GM12878 (cell line): ENCODE data around the gene C2orf92. TPM values are rescaled to one million over a fixed set of nuclear protein-coding genes. Genes with fewer than 3 reads are reported as not detected.

ENCODE experiments used
- ATAC-seq: fragments of 200-7000 bp; cut with Tn5 transposase; 3 replicates; pipeline ENCODE4 v1.9.1; 2020; ENCODE audit warnings: mild to moderate bottlenecking, moderate library complexity
- BruUV-seq: library from RNA; stranded (reverse); fragments of 400-500 nt; replicated peaks from 2 replicates; lab custom pipeline; 2021; lab: Mats Ljungman, UMichigan
- CTCF ChIA-PET: fragments of 300-600 bp; sonication (Branson Sonifier 250); formaldehyde crosslinking; extraction: SDS; loops from one replicate; lab custom pipeline; 2021; ENCODE audit warnings: inconsistent platforms; lab: Yijun Ruan, JAX
- POLR2A ChIA-PET: fragments of 350-600 bp; formaldehyde crosslinking; extraction: SDS; loops from one replicate; lab custom pipeline; 2021; ENCODE audit warnings: inconsistent platforms; lab: Charles Lee
- RAD21 ChIA-PET: fragments of 300-600 bp; sonication (Branson Sonifier 250); formaldehyde crosslinking; loops from one replicate; lab custom pipeline; 2023; ENCODE audit warnings: antibody characterized with exemption; ENCODE audit not compliant: unreplicated experiment; lab: Charles Lee
- SMC1A ChIA-PET: fragments of 300-600 bp; sonication (Branson Sonifier 250); formaldehyde crosslinking; loops from one replicate; lab custom pipeline; 2023; ENCODE audit not compliant: unreplicated experiment, uncharacterized antibody; lab: Charles Lee
- DNase-seq: peaks from one replicate; pipeline ENCODE4 v3.0.0-alpha.2; 2011; ENCODE audit warnings: low read depth, low spot score
- FAIRE-seq: peaks from 3 replicates; lab custom pipeline; 2011; peaks lifted over from hg19 to GRCh38; lab: Jason Lieb, UNC
- H2AFZ ChIP-seq: 2 replicates; pipeline ENCODE4 v1.6.0; 2011; ENCODE audit warnings: low read depth, low read length, control low read depth; ENCODE audit not compliant: control insufficient read depth
- H3K27ac ChIP-seq: 2 replicates; pipeline ENCODE4 v1.5.1; 2011; ENCODE audit warnings: control low read depth; ENCODE audit not compliant: control insufficient read depth, insufficient read depth
- H3K27me3 ChIP-seq, 2 experiments: replicated peaks in 1 of 2; 2 replicates each; pipeline versions ENCODE4 v1.6.0 to v1.6.1; 2011; ENCODE audit warnings: low read length in 1 of 2; ENCODE audit not compliant: control insufficient read depth in 2 of 2, insufficient read depth in 2 of 2
- H3K36me3 ChIP-seq, 2 experiments: 2 replicates each; pipeline ENCODE4 v1.5.1; 2011; ENCODE audit warnings: low read length in 1 of 2; ENCODE audit not compliant: control insufficient read depth in 2 of 2, insufficient read depth in 2 of 2
- H3K4me1 ChIP-seq: 2 replicates; pipeline ENCODE4 v1.6.1; 2011; ENCODE audit warnings: mild to moderate bottlenecking, low read length, moderate library complexity, mixed read lengths; ENCODE audit not compliant: control insufficient read depth, insufficient read depth
- H3K4me2 ChIP-seq: 2 replicates; pipeline ENCODE4 v1.6.0; 2011; ENCODE audit warnings: control low read depth; ENCODE audit not compliant: control insufficient read depth, insufficient read depth
- H3K4me3 ChIP-seq: fragments of 200-600 bp; sonication (generic); 2 replicates; pipeline ENCODE4 v1.5.1; 2016
- H3K79me2 ChIP-seq: 2 replicates; pipeline ENCODE4 v1.6.0; 2011; ENCODE audit warnings: low read length; ENCODE audit not compliant: control insufficient read depth, insufficient read depth
- H3K9ac ChIP-seq: 2 replicates; pipeline ENCODE4 v1.8.0; 2011; ENCODE audit warnings: low read length, control low read depth, mixed read lengths; ENCODE audit not compliant: control insufficient read depth, insufficient read depth
- H3K9me3 ChIP-seq: replicated peaks from 3 replicates; pipeline ENCODE4 v1.5.1; 2011; ENCODE audit warnings: mild to moderate bottlenecking, low read length; ENCODE audit not compliant: control insufficient read depth, insufficient read depth
- H4K20me1 ChIP-seq: 2 replicates; pipeline ENCODE4 v1.6.0; 2011; ENCODE audit not compliant: control insufficient read depth, insufficient read depth
- ASH2L ChIP-seq: fragments of 300-600, 200-600 bp; sonication (generic); IDR thresholded peaks from 2 replicates; pipeline ENCODE4 v1.6.1; 2017; ENCODE audit warnings: low read depth, mild to moderate bottlenecking, borderline replicate concordance
- BCL11A ChIP-seq: IDR thresholded peaks from 2 replicates; pipeline ENCODE4 v1.6.1; 2011; ENCODE audit warnings: low read depth, low read length
- EED ChIP-seq: sonication (generic); IDR thresholded peaks from 2 replicates; pipeline ENCODE4 v1.6.1; 2016; ENCODE audit warnings: antibody characterized with exemption, low read depth
- FOS ChIP-seq: IDR thresholded peaks from 3 replicates; pipeline ENCODE4 v1.6.1; 2011; ENCODE audit warnings: borderline replicate concordance; ENCODE audit not compliant: insufficient read length; ENCODE audit errors: extremely low read depth
- HDGF ChIP-seq: fragments of 450-650 bp; IDR thresholded peaks from 2 replicates; pipeline ENCODE4 v1.6.1; 2016; ENCODE audit warnings: antibody characterized with exemption
- IRF4 ChIP-seq: IDR thresholded peaks from 2 replicates; pipeline ENCODE4 v1.6.1; 2011; ENCODE audit warnings: low read depth, low read length
- JUNB ChIP-seq: IDR thresholded peaks from 2 replicates; pipeline ENCODE4 v1.6.1; 2016; ENCODE audit warnings: antibody characterized with exemption, mild to moderate bottlenecking
- NR2F1 ChIP-seq: fragments of 450-650 bp; conservative IDR thresholded peaks from 2 replicates; pipeline ENCODE4 v1.6.1; 2017; ENCODE audit warnings: mild to moderate bottlenecking
- SPI1 ChIP-seq: IDR thresholded peaks from 2 replicates; pipeline ENCODE4 v1.6.1; 2011; ENCODE audit warnings: low read depth, mild to moderate bottlenecking, low read length, moderate library complexity, borderline replicate concordance; ENCODE audit not compliant: insufficient read depth
- STAT1 ChIP-seq: fragments of 450-650 bp; conservative IDR thresholded peaks from 2 replicates; pipeline ENCODE4 v1.6.1; 2014; ENCODE audit warnings: antibody characterized with exemption, mild to moderate bottlenecking
- TCF12 ChIP-seq: IDR thresholded peaks from 2 replicates; pipeline ENCODE4 v1.6.1; 2011; ENCODE audit warnings: low read depth, mild to moderate bottlenecking, low read length
- TCF7 ChIP-seq: IDR thresholded peaks from 2 replicates; pipeline ENCODE4 v1.6.1; 2014; ENCODE audit warnings: antibody characterized with exemption, borderline replicate concordance
- WRNIP1 ChIP-seq: IDR thresholded peaks from 2 replicates; pipeline ENCODE4 v1.6.1; 2011; ENCODE audit warnings: low read depth, low read length, improper control_type of control experiment, borderline replicate concordance
- WGBS: methylation state at CpG from one replicate; pipeline ENCODE4 v1.1.6; 2016; ENCODE audit warnings: low lambda C conversion rate; ENCODE audit not compliant: insufficient replicate concordance, insufficient coverage; ENCODE audit errors: missing lambda C conversion rate; 5-methylcytosine and 5-hydroxymethylcytosine counted together
- in situ Hi-C: fragments of 300-500 bp; cut with MboI; formaldehyde crosslinking; loops from 9 replicates; pipeline ENCODE4 v1.14.3; 2018; ENCODE audit warnings: mixed read lengths
- intact Hi-C: fragments of 100-400 bp; cut with micrococcal nuclease; formaldehyde crosslinking; loops from one replicate; pipeline ENCODE4 v1.14.2; 2022; ENCODE audit not compliant: unreplicated experiment
- polyA plus RNA-seq, 11 experiments: library from polyadenylated mRNA; depleted of rRNA in 4 of 11; unstranded in 6 of 11; stranded (reverse) in 5 of 11; fragments of >200 nt; fragmentation: Nextera tagmentation in 4 of 11; fragmentation: Illumina TruSeq in 1 of 11; extraction: Ambion mirVana in 4 of 11; extraction: Trizol in 1 of 11; gene quantifications; 1 replicate in 1 of 11; 2 replicates in 10 of 11; pipeline versions ENCODE4 v1.2.1 to v1.2.3, GENCODE V29; 2011 to 2016; ENCODE audit warnings: inconsistent platforms in 2 of 11, missing spikeins in 2 of 11, low read depth in 1 of 11
- total RNA-seq, 4 experiments: library from RNA; depleted of rRNA in 3 of 4; stranded (reverse); fragments of >200 nt in 3 of 4; fragmentation: Illumina TruSeq in 1 of 4; extraction: Trizol in 1 of 4; gene quantifications; 2 replicates each; pipeline versions ENCODE4 v1.2.1 to v1.2.3, GENCODE V29; 2013 to 2021
- TF ChIP-seq, protein P1 (sequence below): IDR thresholded peaks from 2 replicates; pipeline ENCODE4 v1.6.1; 2012; ENCODE audit warnings: low read depth, low read length, improper control_type of control experiment
- TF ChIP-seq, protein P2 (sequence below): fragments of 450-650 bp; formaldehyde crosslinking; IDR thresholded peaks from 2 replicates; pipeline ENCODE4 v1.5.0; 2022; ENCODE audit warnings: mild to moderate bottlenecking, missing genetic modification characterization
- TF ChIP-seq, protein P3 (sequence below): fragments of 450-650 bp; IDR thresholded peaks from 2 replicates; pipeline ENCODE4 v1.6.1; 2017; ENCODE audit warnings: low read depth, mild to moderate bottlenecking, moderate library complexity

C2orf92 gene
- total and polyA plus RNA-seq, 10 of the 15 experiments (the other 5 are each of a cell fraction or from before 2014, with no cell fraction given) = 0.40 to 10.1 (median 3.7) TPM

DNA sequence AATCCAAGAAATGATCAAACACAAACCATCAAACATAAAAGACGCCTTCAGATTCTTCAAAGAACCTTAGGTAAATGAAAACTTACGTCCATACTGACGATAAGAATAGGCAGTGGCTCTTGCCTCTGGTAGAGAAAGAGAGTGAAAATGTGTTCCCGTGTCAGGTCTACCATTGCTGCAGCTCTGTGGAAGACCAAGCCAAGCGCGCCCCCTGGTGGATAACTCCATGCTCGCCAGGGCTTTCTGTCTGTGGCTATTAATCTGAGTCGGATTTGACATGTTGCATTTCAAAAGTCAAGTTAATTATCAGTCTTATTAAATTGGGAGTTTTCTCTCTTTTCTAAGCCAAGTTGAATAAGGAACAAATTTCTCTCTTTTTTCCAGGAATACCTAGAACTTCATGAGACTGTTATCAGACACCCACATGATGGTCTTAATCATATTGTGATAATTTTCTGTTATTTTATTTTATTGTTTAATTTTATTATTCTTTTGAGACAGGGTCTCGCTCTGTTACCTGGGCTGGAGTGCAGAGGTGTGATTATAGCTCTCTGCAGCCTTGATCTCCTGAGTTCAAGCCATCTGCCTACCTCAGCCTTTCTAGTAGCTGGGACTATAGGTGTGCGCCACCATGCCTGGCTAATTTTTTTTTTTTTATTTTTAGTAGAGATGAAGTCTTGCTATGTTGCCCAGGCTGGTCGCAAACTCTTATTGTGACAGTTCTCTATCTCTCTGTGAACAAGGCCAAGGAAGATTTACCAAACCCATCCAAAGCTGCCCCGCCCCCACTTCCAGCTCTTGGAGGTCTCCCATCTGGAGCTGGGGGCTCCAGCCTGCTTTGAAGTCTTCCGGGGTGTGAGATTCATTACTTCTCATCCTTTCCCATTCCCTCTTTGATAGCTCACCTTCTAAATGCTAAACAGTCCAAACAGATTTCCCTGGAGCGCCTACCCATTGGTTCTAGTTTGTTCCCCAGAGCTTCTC, 28.0 kb downstream of the C2orf92 start:
- peak overlapping the region; percentile 73 for H2AFZ ChIP-seq
- ChIA-PET CTCF (interaction anchor here (0.6 to 7.8 kb wide), 21 partner anchors 10 to 687 kb away, joined by 3 to 168 read pairs (median 7); partner anchors contain the start of genes ACTR1B, ANKRD36B, C2orf92 and COX5B), POLR2A (interaction anchor here (1.1 to 1.6 kb wide), 4 partner anchors 33 to 107 kb away, joined by 3 to 5 read pairs (median 4); partner anchors contain the start of genes ACTR1B and COX5B), RAD21 (interaction anchor here (1.0 to 5.9 kb wide), 15 partner anchors 12 to 1634 kb away, joined by 3 to 106 read pairs (median 10); partner anchors contain the start of genes ACTR1B and COX5B), SMC1A (interaction anchor here (0.8 to 6.2 kb wide), 17 partner anchors 9 to 688 kb away, joined by 3 to 81 read pairs (median 6); partner anchors contain the start of genes ACTR1B, ANKRD36B and COX5B)
- H3K4me1 ChIP-seq = no peaks in the 10 kb centered on the region; the same call in 1 of the 2 replicates
- H3K4me2 ChIP-seq = peak overlapping the region; percentile 36
- DNase-seq (peak; percentile 45), ATAC-seq (peak; percentile 96), FAIRE-seq (peak; percentile 94)
- in situ Hi-C loops (loop anchor here (10.0 kb wide), 1 partner anchor 1633 kb away; no protein-coding TSS in a partner anchor), intact Hi-C loops (loop anchor here (1.0 to 5.0 kb wide), 4 partner anchors 33 to 688 kb away; partner anchors contain the start of genes ACTR1B and COX5B)
- H3K9ac ChIP-seq = no peak overlapping the region
- H3K27me3 ChIP-seq = no peaks in the 10 kb centered on the region
- H3K4me3 ChIP-seq = peak overlapping the region; percentile 25; the same call in 1 of the 2 replicates
- no peaks in the 10 kb centered on the region for H3K79me2 ChIP-seq
- no peaks in the 10 kb centered on the region for H4K20me1 ChIP-seq
- no peaks in the 10 kb centered on the region for H3K9me3 ChIP-seq
- no peak overlapping the region for H3K27ac ChIP-seq
- WGBS = 22% methylated on average over 14 of the region's 14 CpGs
- no TSS peak for BruUV-seq
- H3K36me3 ChIP-seq = no peaks in the 10 kb centered on the region
- TF ChIP-seq FOS (no peak), NR2F1 (no peak), ASH2L (no peak), TCF7 (peak; percentile 37; the same call in 1 of the 2 replicates), BCL11A (no peak), JUNB (no peak), IRF4 (0 out of 2 replicates have a peak, but pooled peaks have one; percentile 24), TCF12 (no peak), STAT1 (no peak), EED (no peak), HDGF (no peak), SPI1 (no peak), WRNIP1 (no peak)
- TF ChIP-seq, protein P1, sequence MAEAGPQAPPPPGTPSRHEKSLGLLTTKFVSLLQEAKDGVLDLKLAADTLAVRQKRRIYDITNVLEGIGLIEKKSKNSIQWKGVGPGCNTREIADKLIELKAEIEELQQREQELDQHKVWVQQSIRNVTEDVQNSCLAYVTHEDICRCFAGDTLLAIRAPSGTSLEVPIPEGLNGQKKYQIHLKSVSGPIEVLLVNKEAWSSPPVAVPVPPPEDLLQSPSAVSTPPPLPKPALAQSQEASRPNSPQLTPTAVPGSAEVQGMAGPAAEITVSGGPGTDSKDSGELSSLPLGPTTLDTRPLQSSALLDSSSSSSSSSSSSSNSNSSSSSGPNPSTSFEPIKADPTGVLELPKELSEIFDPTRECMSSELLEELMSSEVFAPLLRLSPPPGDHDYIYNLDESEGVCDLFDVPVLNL = no peak
- TF ChIP-seq, protein P2, sequence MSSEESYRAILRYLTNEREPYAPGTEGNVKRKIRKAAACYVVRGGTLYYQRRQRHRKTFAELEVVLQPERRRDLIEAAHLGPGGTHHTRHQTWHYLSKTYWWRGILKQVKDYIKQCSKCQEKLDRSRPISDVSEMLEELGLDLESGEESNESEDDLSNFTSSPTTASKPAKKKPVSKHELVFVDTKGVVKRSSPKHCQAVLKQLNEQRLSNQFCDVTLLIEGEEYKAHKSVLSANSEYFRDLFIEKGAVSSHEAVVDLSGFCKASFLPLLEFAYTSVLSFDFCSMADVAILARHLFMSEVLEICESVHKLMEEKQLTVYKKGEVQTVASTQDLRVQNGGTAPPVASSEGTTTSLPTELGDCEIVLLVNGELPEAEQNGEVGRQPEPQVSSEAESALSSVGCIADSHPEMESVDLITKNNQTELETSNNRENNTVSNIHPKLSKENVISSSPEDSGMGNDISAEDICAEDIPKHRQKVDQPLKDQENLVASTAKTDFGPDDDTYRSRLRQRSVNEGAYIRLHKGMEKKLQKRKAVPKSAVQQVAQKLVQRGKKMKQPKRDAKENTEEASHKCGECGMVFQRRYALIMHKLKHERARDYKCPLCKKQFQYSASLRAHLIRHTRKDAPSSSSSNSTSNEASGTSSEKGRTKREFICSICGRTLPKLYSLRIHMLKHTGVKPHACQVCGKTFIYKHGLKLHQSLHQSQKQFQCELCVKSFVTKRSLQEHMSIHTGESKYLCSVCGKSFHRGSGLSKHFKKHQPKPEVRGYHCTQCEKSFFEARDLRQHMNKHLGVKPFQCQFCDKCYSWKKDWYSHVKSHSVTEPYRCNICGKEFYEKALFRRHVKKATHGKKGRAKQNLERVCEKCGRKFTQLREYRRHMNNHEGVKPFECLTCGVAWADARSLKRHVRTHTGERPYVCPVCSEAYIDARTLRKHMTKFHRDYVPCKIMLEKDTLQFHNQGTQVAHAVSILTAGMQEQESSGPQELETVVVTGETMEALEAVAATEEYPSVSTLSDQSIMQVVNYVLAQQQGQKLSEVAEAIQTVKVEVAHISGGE = no peak
- TF ChIP-seq, protein P3, sequence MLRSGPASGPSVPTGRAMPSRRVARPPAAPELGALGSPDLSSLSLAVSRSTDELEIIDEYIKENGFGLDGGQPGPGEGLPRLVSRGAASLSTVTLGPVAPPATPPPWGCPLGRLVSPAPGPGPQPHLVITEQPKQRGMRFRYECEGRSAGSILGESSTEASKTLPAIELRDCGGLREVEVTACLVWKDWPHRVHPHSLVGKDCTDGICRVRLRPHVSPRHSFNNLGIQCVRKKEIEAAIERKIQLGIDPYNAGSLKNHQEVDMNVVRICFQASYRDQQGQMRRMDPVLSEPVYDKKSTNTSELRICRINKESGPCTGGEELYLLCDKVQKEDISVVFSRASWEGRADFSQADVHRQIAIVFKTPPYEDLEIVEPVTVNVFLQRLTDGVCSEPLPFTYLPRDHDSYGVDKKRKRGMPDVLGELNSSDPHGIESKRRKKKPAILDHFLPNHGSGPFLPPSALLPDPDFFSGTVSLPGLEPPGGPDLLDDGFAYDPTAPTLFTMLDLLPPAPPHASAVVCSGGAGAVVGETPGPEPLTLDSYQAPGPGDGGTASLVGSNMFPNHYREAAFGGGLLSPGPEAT = no peak
